GM19328 (cell line): ENCODE data around the gene CDC73.
A peak's percentile ranks its signal among the peaks of the same experiment; 100 is the strongest.
"Not testable (repeated sequence)": the region's sequence is repeated elsewhere in the genome, so short reads cannot be mapped to it uniquely, and the experiment has no call there.

ENCODE experiments used
- ATAC-seq: cut with Tn5 transposase; IDR thresholded peaks from one replicate; pipeline ENCODE4 v1.9.1; 2021; ENCODE audit warnings: mild to moderate bottlenecking, moderate library complexity; ENCODE audit not compliant: unreplicated experiment

The CDC73 gene

GRCh38 chr1:193278968-193279367, 157.1 kb downstream of the CDC73 start:
- ATAC-seq: no peak

DNA sequence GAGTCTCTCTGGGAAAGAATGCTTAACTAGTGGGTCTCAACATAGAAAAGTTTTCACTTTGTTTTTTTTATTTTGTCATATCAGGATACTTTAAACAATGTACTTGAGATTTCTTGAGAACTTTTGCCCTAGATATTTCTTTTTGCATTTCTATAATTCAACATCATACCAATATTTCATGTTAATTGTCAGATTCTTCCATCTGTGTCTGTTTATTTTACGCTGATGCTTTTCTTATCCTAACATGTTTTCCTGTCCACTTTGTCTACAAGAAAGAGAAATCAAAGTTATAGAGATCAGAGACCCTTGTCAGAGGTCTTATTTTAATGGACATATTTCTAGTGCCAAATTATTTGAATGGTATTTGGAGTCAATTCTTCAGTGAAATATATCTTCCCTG, 160.1 kb downstream of the CDC73 start:
- no peak for ATAC-seq

- no peak for ATAC-seq
Observed at GRCh38 chr1:193283016-193283415, 161.2 kb downstream of the CDC73 start.

DNA sequence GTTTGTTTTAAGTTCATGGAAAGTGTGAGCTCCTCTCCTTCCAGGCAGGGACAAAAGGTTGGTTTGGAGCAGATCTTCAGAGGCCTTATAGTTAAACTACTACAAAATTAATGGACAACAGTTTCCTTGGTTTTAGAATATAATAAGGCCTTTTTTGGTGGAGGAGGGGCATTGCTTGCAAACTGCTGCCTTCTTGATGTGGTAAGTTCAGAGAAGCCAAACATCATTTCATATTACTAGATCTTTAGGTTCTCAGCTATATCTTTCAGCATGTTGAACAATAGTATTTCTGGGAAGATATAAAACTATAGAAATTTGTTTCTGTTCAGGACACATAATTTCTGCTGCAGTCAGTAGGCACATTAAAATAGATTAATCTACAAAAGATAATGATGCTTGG, 162.4 kb downstream of the CDC73 start:
- ATAC-seq: no peak

DNA sequence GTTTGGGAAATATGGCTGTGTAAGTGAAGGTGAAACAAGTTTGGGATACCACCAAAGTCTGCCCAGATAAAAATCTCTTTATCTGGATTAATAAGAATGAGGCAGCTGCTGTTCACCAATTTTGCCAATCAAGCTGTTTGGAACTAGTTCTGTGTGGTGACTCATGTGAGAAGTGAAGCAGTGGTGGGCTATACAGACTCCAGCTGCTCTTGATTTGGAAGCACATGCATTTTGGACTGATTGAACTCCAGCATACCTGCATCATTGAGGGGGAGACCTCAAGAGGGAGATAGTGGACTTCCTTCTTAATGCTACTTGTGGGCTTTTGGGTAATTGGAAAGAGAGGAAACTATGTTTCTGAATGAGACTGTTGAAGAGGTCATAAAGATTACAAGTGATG, 163.8 kb downstream of the CDC73 start:
- no peak for ATAC-seq

DNA sequence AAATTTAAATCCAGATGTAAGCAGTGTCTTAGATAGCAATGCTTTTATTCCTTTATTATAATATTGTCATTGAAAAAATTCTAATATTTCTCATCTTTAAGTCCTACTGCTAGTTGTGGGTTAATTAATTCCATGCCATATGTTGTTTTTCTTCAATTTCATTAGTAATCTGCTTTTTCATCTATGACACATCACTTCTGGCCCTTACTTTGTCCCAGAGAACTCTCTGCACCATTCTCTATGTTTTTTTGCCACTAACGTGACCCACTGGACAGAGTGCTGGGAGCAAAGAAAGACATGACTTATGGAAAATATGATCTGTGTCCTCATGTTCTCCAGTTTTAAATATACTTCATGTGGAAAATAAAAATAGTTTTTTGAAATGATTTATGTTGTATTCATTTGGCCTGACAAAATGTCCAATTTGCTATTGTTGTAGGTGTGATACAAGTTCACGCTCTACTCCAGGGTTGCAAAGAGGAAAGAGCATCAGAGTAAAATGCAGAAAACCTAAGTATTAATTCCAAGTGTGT, 166.8 kb downstream of the CDC73 start:
- ATAC-seq: not testable (repeated sequence)

DNA sequence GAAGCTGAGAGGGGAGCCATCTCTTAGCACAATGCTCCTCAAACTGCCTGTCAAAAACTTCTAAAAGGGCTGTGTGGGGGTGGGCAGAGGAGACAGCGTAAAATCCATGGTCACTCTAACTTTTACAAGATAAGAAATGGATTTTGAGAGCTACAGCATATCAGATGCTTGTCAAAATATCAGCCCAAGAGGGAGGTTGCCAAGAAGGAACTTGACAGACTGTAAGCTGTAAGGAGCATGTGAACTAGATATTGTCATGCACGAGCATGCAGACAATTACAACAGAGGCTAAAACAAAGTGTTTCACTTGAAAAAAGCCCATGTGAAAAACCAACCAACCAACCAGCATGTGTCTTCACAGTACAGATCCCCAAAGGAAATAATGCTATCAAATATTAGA, 171.9 kb downstream of the CDC73 start:
- no peak for ATAC-seq

- ATAC-seq: peak; percentile 67
Observed at GRCh38 chr1:193299038-193299437, 177.2 kb downstream of the CDC73 start.

DNA sequence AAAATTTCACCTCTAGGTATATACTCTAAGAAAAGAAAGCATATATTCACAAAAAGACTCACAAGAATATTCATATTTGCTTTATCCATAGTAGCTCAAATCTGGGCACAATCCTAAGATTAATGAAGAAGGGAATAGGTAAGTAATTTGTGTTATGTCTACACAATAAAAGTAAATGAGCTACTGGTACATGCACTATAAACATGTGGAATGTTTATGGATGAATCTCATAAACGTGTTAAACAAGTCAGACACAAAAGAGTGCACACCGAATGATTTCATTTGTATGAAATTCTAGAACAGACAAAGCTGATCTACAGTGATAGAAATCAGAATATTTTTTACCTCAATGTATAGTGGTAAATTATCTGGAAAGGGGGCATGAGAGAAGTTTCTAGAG, 179.9 kb downstream of the CDC73 start:
- no peak for ATAC-seq

DNA sequence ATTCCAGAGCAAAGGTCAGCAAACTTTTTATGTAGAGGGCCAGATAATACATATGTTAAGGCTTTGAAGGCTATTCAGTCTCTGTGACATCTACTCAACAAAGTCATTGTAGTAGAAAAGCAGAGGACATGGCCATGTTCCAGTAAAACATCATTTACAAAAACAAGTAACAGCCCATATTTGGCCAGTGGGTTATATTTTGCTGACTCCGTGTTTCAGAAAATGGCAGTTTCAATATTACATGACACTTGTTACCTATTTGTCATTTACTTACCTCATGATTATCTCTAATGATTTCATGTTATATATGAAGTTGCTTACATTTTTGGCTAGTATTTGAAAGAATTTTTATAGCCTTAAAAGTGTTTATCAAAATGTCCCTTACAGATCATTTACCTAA, 182.0 kb downstream of the CDC73 start:
- ATAC-seq: no peak
